Neural cell (in vitro differentiated cells): ENCODE results near the gene NLRP5. TPM values are rescaled to one million over a fixed set of nuclear protein-coding genes. Genes with fewer than 3 reads are reported as not detected.

Experiments
- H2AFZ ChIP-seq: fragments of 200-600, 300-800 bp; sonication (generic), shearing (Covaris generic); 2 replicates; pipeline ENCODE4 v1.6.0; 2014; ENCODE audit warnings: low read depth, mild to moderate bottlenecking, antibody characterized with exemption, low read length, moderate library complexity
- H3F3A ChIP-seq: fragments of 200-600 bp; shearing (Covaris generic); 2 replicates; pipeline ENCODE4 v1.6.1; 2016; ENCODE audit warnings: mild to moderate bottlenecking, moderate library complexity, mixed read lengths, antibody characterized with exemption, low read length; ENCODE audit not compliant: insufficient read depth, poor library complexity, severe bottlenecking
- H3K27ac ChIP-seq: fragments of 200-600, 300-800 bp; sonication (generic), shearing (Covaris generic); 2 replicates; pipeline ENCODE4 v1.5.1; 2014; ENCODE audit warnings: mild to moderate bottlenecking, low read length, moderate library complexity
- H3K27me3 ChIP-seq: fragments of 300-800, 200-600 bp; sonication (generic), shearing (Covaris generic); 2 replicates; pipeline ENCODE4 v1.6.0; 2014; ENCODE audit warnings: mild to moderate bottlenecking, low read depth, low read length, moderate library complexity; ENCODE audit not compliant: insufficient read depth
- H3K36me3 ChIP-seq: fragments of 300-800, 200-600 bp; sonication (generic), shearing (Covaris generic); 2 replicates; pipeline ENCODE4 v1.5.1; 2014; ENCODE audit warnings: mild to moderate bottlenecking, antibody characterized with exemption, low read length, moderate library complexity; ENCODE audit not compliant: insufficient read depth
- H3K4me2 ChIP-seq: fragments of 300-800, 200-600 bp; sonication (generic), shearing (Covaris generic); 2 replicates; pipeline ENCODE4 v1.6.0; 2014; ENCODE audit warnings: mild to moderate bottlenecking, low read length
- H3K4me3 ChIP-seq: fragments of 300-800, 200-600 bp; sonication (generic), shearing (Covaris generic); 2 replicates; pipeline ENCODE4 v1.5.1; 2014; ENCODE audit warnings: mild to moderate bottlenecking, low read length, moderate library complexity
- H3K79me2 ChIP-seq: fragments of 200-600 bp; shearing (Covaris generic); replicated peaks from 2 replicates; pipeline ENCODE4 v1.6.0; 2014; ENCODE audit warnings: mild to moderate bottlenecking, low read length, moderate library complexity; ENCODE audit not compliant: insufficient read depth
- H3K9ac ChIP-seq: fragments of 300-800, 200-600 bp; sonication (generic), shearing (Covaris generic); 2 replicates; pipeline ENCODE4 v1.6.1; 2016; ENCODE audit warnings: mild to moderate bottlenecking, low read length, mixed read lengths
- H3K9me2 ChIP-seq: fragments of 200-600 bp; shearing (Covaris generic); 2 replicates; pipeline ENCODE4 v1.6.1; 2016; ENCODE audit warnings: mild to moderate bottlenecking, low read length, mixed read lengths; ENCODE audit not compliant: insufficient read depth
- H3K9me3 ChIP-seq: fragments of 200-600, 300-800 bp; sonication (generic), shearing (Covaris generic); 2 replicates; pipeline ENCODE4 v1.6.1; 2016; ENCODE audit warnings: mild to moderate bottlenecking, mixed run types, low read length, moderate library complexity, mixed read lengths
- H4K20me1 ChIP-seq: fragments of 200-600 bp; shearing (Covaris generic); 2 replicates; pipeline ENCODE4 v1.6.1; 2016; ENCODE audit warnings: mild to moderate bottlenecking, mixed run types; ENCODE audit not compliant: insufficient read depth
- EP300 ChIP-seq: fragments of 450-650 bp; conservative IDR thresholded peaks from 2 replicates; pipeline ENCODE4 v1.6.1; 2014; ENCODE audit warnings: antibody characterized with exemption, mild to moderate bottlenecking, moderate library complexity; ENCODE audit not compliant: poor library complexity, severe bottlenecking
- EZH2 ChIP-seq: fragments of 200-600, 300-800 bp; shearing (Covaris generic), sonication (generic); IDR thresholded peaks from 2 replicates; pipeline ENCODE4 v1.6.1; 2014; ENCODE audit warnings: antibody characterized with exemption, low read length, borderline replicate concordance, mild to moderate bottlenecking; ENCODE audit not compliant: insufficient read depth, poor library complexity, severe bottlenecking
- MXI1 ChIP-seq: fragments of 450-650 bp; conservative IDR thresholded peaks from 2 replicates; pipeline ENCODE4 v1.6.1; 2014; ENCODE audit warnings: antibody characterized with exemption, mild to moderate bottlenecking; ENCODE audit not compliant: poor library complexity, severe bottlenecking
- POLR2AphosphoS5 ChIP-seq: IDR thresholded peaks from 2 replicates; pipeline ENCODE4 v1.6.1; 2012
- RAD21 ChIP-seq: fragments of 450-650 bp; conservative IDR thresholded peaks from 2 replicates; pipeline ENCODE4 v1.6.1; 2014; ENCODE audit warnings: antibody characterized with exemption, mild to moderate bottlenecking, moderate library complexity
- SMC3 ChIP-seq: fragments of 450-650 bp; conservative IDR thresholded peaks from 2 replicates; pipeline ENCODE4 v1.6.1; 2014; ENCODE audit warnings: antibody characterized with exemption, mild to moderate bottlenecking, moderate library complexity; ENCODE audit not compliant: poor library complexity
- TAF1 ChIP-seq: IDR thresholded peaks from 2 replicates; pipeline ENCODE4 v1.6.1; 2012; ENCODE audit warnings: low read depth
- polyA plus RNA-seq: library from polyadenylated mRNA; depleted of rRNA; stranded (reverse); fragments of >200 nt; gene quantifications from 2 replicates; pipeline ENCODE4 v1.2.3, GENCODE V29; 2014
- TF ChIP-seq, protein P1 (sequence below): fragments of 450-650 bp; IDR thresholded peaks from 2 replicates; pipeline ENCODE4 v1.5.1; 2014; ENCODE audit warnings: antibody characterized with exemption, mild to moderate bottlenecking, moderate library complexity; ENCODE audit not compliant: poor library complexity, severe bottlenecking
- TF ChIP-seq, protein P2 (sequence below): IDR thresholded peaks from 2 replicates; pipeline ENCODE4 v1.6.1; 2012; ENCODE audit warnings: borderline replicate concordance

The NLRP5 gene
- polyA plus RNA-seq, 1 donor from 2014 or later = not detected

DNA sequence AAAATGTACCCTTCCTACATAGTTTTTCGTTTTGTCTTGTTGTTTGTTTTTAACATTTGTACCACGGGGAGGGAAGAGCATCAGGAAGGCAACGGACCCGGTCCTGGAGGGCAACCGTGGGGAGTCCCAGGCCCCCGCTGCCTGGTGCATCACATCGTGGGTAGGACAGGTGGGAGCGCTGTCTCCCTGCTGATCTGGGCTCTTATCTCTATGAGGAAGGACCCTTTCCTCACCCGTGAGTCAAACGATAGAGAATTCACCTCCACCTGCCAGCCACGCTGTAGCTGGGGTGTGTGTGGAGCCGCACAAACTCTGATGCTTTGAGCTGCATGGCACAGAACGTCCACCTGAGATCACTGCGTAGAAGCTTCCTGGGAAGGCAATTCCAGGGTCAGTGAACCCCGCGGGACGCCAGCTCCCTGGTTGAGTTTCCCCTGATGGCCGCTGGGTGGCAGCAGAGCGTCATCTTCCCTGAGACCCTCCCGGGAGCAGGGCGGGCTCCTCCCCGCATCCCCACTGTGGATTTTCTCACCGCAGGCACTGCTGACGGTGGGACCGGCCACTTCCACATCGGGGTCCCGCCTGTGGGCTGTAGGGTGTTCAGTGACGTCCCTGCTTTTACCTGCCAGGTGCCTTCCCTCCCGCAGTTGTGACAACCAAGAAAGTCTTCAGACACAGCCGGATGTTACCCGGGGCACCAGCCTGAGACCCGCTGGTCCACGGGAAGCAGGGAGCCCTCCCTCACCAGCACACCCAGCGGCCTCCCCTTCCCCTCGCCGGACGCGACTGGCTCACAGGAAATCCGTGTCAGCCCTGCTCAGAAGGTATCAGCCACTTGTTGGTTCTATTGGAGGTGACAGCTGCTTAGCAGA is 79.8 kb downstream of the NLRP5 start:
- H3K9ac ChIP-seq = peak overlapping the region; percentile 52
- H3K27ac ChIP-seq = no peak overlapping the region
- H3K79me2 ChIP-seq = no peaks in the 10 kb centered on the region
- H3K9me2 ChIP-seq = no peaks in the 10 kb centered on the region
- H3K4me2 ChIP-seq = peak overlapping the region; percentile 19
- peak overlapping the region; percentile 65 for H3K4me3 ChIP-seq
- no peak for TF ChIP-seq TAF1
- TF ChIP-seq MXI1 = peak; percentile 32
- peak; percentile 90 for TF ChIP-seq RAD21
- TF ChIP-seq EP300 = peak; percentile 10
- TF ChIP-seq, protein P1, sequence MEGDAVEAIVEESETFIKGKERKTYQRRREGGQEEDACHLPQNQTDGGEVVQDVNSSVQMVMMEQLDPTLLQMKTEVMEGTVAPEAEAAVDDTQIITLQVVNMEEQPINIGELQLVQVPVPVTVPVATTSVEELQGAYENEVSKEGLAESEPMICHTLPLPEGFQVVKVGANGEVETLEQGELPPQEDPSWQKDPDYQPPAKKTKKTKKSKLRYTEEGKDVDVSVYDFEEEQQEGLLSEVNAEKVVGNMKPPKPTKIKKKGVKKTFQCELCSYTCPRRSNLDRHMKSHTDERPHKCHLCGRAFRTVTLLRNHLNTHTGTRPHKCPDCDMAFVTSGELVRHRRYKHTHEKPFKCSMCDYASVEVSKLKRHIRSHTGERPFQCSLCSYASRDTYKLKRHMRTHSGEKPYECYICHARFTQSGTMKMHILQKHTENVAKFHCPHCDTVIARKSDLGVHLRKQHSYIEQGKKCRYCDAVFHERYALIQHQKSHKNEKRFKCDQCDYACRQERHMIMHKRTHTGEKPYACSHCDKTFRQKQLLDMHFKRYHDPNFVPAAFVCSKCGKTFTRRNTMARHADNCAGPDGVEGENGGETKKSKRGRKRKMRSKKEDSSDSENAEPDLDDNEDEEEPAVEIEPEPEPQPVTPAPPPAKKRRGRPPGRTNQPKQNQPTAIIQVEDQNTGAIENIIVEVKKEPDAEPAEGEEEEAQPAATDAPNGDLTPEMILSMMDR = peak; percentile 96
- TF ChIP-seq SMC3 = peak; percentile 87
- no peak for TF ChIP-seq POLR2AphosphoS5
- TF ChIP-seq EZH2 = no peak
- TF ChIP-seq, protein P2, sequence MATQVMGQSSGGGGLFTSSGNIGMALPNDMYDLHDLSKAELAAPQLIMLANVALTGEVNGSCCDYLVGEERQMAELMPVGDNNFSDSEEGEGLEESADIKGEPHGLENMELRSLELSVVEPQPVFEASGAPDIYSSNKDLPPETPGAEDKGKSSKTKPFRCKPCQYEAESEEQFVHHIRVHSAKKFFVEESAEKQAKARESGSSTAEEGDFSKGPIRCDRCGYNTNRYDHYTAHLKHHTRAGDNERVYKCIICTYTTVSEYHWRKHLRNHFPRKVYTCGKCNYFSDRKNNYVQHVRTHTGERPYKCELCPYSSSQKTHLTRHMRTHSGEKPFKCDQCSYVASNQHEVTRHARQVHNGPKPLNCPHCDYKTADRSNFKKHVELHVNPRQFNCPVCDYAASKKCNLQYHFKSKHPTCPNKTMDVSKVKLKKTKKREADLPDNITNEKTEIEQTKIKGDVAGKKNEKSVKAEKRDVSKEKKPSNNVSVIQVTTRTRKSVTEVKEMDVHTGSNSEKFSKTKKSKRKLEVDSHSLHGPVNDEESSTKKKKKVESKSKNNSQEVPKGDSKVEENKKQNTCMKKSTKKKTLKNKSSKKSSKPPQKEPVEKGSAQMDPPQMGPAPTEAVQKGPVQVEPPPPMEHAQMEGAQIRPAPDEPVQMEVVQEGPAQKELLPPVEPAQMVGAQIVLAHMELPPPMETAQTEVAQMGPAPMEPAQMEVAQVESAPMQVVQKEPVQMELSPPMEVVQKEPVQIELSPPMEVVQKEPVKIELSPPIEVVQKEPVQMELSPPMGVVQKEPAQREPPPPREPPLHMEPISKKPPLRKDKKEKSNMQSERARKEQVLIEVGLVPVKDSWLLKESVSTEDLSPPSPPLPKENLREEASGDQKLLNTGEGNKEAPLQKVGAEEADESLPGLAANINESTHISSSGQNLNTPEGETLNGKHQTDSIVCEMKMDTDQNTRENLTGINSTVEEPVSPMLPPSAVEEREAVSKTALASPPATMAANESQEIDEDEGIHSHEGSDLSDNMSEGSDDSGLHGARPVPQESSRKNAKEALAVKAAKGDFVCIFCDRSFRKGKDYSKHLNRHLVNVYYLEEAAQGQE = no peak
- H3F3A ChIP-seq = no peaks in the 10 kb centered on the region
- H2AFZ ChIP-seq = peak overlapping the region; percentile 37
- no peaks in the 10 kb centered on the region for H3K36me3 ChIP-seq
- no peaks in the 10 kb centered on the region for H3K27me3 ChIP-seq
- H3K9me3 ChIP-seq = peaks cover 2% of the 10 kb centered on the region
- no peaks in the 10 kb centered on the region for H4K20me1 ChIP-seq

DNA sequence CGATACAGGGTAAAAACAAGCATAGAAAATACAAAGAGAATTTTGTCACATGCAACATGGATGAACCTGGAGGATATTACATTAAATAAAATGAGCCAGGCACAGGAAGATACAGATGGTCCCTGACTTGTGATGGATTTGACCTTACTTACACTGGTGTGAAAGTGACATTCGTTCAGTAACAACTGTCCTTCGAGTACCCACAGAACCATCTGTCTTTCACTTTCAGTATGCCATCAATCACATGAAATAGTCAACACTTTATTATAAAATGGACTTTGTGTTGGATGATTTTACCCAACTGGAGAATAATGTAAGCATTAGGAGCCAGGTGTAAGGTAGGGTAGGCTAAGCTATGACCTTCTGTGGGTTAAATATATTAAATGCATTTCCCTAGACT is 83.1 kb downstream of the NLRP5 start:
- no peak overlapping the region for H2AFZ ChIP-seq
- no peaks in the 10 kb centered on the region for H3K79me2 ChIP-seq
- H3K4me2 ChIP-seq = no peak overlapping the region
- no peaks in the 10 kb centered on the region for H3K27me3 ChIP-seq
- TF ChIP-seq TAF1 (no peak), POLR2AphosphoS5 (no peak), MXI1 (no peak), EZH2 (no peak), EP300 (no peak), RAD21 (no peak), SMC3 (no peak)
- TF ChIP-seq, protein P1 = no peak
- TF ChIP-seq, protein P2 = no peak
- H3K9me3 ChIP-seq = no peaks in the 10 kb centered on the region
- H3K36me3 ChIP-seq = no peaks in the 10 kb centered on the region
- H4K20me1 ChIP-seq = no peaks in the 10 kb centered on the region
- no peak overlapping the region for H3K27ac ChIP-seq
- H3K9me2 ChIP-seq = no peaks in the 10 kb centered on the region
- H3K9ac ChIP-seq = no peak overlapping the region
- no peaks in the 10 kb centered on the region for H3F3A ChIP-seq
- H3K4me3 ChIP-seq = no peak overlapping the region
